ENCODE data around the gene PRM2.
A peak's percentile ranks its signal among the peaks of the same experiment; 100 is the strongest.

Gene PRM2

GRCh38 chr16:11307639-11308492 is 31.6 kb upstream of the PRM2 start:
- no peak overlapping the region for H3K27ac ChIP-seq
- H3K4me3 ChIP-seq (ENCODE audit: low read depth, low read length): no peak overlapping the region
- no peaks in the 10 kb centered on the region for H3K9me3 ChIP-seq (ENCODE audit: control insufficient read depth, low read length)
- H3K4me1 ChIP-seq: peaks cover 19% of the 10 kb centered on the region
- no peak overlapping the region for H2AFZ ChIP-seq
- TF ChIP-seq, protein P1, sequence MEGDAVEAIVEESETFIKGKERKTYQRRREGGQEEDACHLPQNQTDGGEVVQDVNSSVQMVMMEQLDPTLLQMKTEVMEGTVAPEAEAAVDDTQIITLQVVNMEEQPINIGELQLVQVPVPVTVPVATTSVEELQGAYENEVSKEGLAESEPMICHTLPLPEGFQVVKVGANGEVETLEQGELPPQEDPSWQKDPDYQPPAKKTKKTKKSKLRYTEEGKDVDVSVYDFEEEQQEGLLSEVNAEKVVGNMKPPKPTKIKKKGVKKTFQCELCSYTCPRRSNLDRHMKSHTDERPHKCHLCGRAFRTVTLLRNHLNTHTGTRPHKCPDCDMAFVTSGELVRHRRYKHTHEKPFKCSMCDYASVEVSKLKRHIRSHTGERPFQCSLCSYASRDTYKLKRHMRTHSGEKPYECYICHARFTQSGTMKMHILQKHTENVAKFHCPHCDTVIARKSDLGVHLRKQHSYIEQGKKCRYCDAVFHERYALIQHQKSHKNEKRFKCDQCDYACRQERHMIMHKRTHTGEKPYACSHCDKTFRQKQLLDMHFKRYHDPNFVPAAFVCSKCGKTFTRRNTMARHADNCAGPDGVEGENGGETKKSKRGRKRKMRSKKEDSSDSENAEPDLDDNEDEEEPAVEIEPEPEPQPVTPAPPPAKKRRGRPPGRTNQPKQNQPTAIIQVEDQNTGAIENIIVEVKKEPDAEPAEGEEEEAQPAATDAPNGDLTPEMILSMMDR (IDR thresholded peaks at IDR 0.05): no peak
- no peaks in the 10 kb centered on the region for H3K79me2 ChIP-seq
- H3K9ac ChIP-seq: no peak overlapping the region
- no peak overlapping the region for H3K4me2 ChIP-seq (ENCODE audit: low read length)
- H3K27me3 ChIP-seq (ENCODE audit: control insufficient read depth, insufficient read depth, low read length): no peaks in the 10 kb centered on the region
- no peaks in the 10 kb centered on the region for H3K36me3 ChIP-seq (ENCODE audit: control insufficient read depth, insufficient read depth, low read length)

- Histone ChIP-seq H3K27ac (no peak overlapping the region), H3K27me3 (ENCODE audit: control insufficient read depth, insufficient read depth, low read length) (no peaks in the 10 kb centered on the region), H2AFZ (no peak overlapping the region), H3K79me2 (no peaks in the 10 kb centered on the region), H3K36me3 (ENCODE audit: control insufficient read depth, insufficient read depth, low read length) (no peaks in the 10 kb centered on the region), H3K9me3 (ENCODE audit: control insufficient read depth, low read length) (no peaks in the 10 kb centered on the region), H3K4me2 (ENCODE audit: low read length) (no peak overlapping the region), H3K4me1 (peaks cover 20% of the 10 kb centered on the region), H3K9ac (no peak overlapping the region), H3K4me3 (ENCODE audit: low read depth, low read length) (no peak overlapping the region)
- TF ChIP-seq, protein P1 (IDR thresholded peaks at IDR 0.05): no peak
Observed at GRCh38 chr16:11306997-11307638, 30.8 kb upstream of the PRM2 start.

DNA sequence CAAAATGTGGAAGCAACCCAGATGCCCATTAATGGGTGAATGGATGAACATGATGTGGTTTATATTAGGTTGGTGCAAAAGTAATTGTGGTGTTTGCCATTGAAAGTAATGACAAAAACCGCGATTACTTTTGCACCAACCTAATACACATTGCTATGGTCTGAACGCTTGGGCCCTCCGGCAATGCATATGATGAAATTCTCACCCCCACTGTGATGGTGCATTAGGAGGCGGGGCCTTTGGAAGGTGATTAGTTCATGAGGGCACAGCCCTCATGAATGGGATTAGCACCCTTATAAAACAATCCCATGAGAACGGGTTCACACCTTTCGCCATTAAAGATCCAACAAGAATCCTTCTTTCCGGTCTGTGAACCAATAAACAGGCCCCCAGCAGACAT is 30.1 kb upstream of the PRM2 start:
- no peak overlapping the region for H3K27ac ChIP-seq
- no peaks in the 10 kb centered on the region for H3K9me3 ChIP-seq (ENCODE audit: control insufficient read depth, low read length)
- no peaks in the 10 kb centered on the region for H3K36me3 ChIP-seq (ENCODE audit: control insufficient read depth, insufficient read depth, low read length)
- H3K4me1 ChIP-seq: peaks cover 20% of the 10 kb centered on the region
- no peak overlapping the region for H3K9ac ChIP-seq
- TF ChIP-seq, protein P1 (IDR thresholded peaks at IDR 0.05): no peak
- no peak overlapping the region for H3K4me3 ChIP-seq (ENCODE audit: low read depth, low read length)
- H3K79me2 ChIP-seq: no peaks in the 10 kb centered on the region
- no peak overlapping the region for H3K4me2 ChIP-seq (ENCODE audit: low read length)
- H3K27me3 ChIP-seq (ENCODE audit: control insufficient read depth, insufficient read depth, low read length): no peaks in the 10 kb centered on the region
- no peak overlapping the region for H2AFZ ChIP-seq

DNA sequence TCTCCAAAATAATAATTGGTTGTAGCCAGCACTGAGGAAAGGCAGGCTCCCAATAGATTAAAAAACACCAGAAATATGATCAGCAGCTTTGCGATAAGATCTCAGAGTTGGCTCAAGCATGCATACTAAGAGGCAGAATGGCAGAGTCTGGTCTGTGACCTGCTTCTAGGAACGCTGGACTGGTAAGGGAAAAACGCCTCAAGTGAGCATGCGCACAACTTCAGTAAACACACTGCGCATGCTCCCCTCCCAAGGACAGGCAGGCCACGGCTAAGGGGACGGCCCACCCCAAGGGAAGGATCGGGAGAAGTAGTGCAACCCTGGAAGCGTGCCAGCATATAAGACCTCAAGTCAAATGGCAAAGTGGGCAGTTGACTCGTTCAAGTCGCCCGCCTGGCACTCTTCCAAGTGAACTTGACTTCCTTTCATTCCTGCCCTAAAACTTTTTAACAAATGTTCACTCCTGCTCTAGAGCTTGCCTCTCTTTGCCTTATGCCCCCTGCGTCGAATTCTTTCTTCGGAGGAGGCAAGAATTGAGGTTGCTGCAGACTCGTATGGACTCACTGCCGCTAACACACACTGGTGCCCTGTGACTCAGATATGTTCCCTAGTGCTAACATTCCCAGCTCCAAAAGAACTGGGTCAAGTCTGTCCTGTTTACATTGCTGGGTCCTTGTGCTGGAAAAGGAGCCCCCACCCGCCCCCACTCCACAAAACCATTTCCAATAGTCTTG is 27.3 kb upstream of the PRM2 start:
- H3K27me3 ChIP-seq (ENCODE audit: control insufficient read depth, insufficient read depth, low read length): no peaks in the 10 kb centered on the region
- peak overlapping the region; percentile 69 for H3K4me2 ChIP-seq (ENCODE audit: low read length)
- no peaks in the 10 kb centered on the region for H3K9me3 ChIP-seq (ENCODE audit: control insufficient read depth, low read length)
- H3K4me1 ChIP-seq: peaks cover 14% of the 10 kb centered on the region
- H3K9ac ChIP-seq: no peak overlapping the region
- TF ChIP-seq, protein P1 (IDR thresholded peaks at IDR 0.05): no peak
- no peaks in the 10 kb centered on the region for H3K36me3 ChIP-seq (ENCODE audit: control insufficient read depth, insufficient read depth, low read length)
- H2AFZ ChIP-seq: peak overlapping the region; percentile 58
- H3K79me2 ChIP-seq: no peaks in the 10 kb centered on the region
- peak overlapping the region; percentile 48 for H3K4me3 ChIP-seq (ENCODE audit: low read depth, low read length)
- H3K27ac ChIP-seq: peak overlapping the region; percentile 84
